Measurements from ENCODE around the gene UBE2E1.

GRCh38 chr3:23900744-23901143 lies 95.0 kb downstream of the UBE2E1 start:
- no peak for TF ChIP-seq CTCF (conservative IDR thresholded peaks at IDR 0.05; ENCODE audit: low read length)
- TF ChIP-seq EZH2phosphoT487 (IDR thresholded peaks at IDR 0.05; ENCODE audit: borderline replicate concordance): no peak
